ENCODE data around the gene PRSS8. TPM values are rescaled to one million over a fixed set of nuclear protein-coding genes. Genes with fewer than 3 reads are reported as not detected.
A peak's percentile ranks its signal among the peaks of the same experiment; 100 is the strongest.

Gene PRSS8
- total and polyA plus RNA-seq, 2 donors from 2014 or later, result 64.6 to 187 TPM

DNA sequence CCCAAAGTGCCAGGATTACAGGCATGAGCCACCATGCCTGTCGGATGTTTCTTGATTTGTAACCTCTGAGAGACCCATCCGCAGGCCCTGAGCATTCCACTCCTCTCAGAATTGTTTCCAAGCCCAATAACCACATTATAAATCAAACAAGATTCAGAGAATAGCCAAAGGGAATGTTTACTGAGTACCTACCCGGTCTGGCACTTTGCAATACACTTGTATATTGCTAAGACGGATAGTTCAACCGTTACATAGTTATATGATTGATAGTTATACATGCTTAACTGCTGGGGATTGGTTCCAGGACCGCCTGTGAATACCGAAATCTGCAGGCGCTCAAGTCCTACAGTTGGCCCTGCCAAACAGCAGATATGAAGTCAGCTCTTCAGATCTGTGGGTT lies 21.1 kb downstream of the PRSS8 start:
- Histone ChIP-seq H3K4me1 (ENCODE audit: control insufficient read depth in 2 of 3, insufficient read depth in 2 of 3, low read depth in 1 of 3, low read length in 3 of 3) (peaks cover 4 to 21% (median 16%) of the 10 kb centered on the region in 3 donors), H3K27me3 (ENCODE audit: control insufficient read depth, insufficient read depth, low read length) (no peaks in the 10 kb centered on the region), H3K27ac (ENCODE audit: low read depth in 2 of 2, low read length in 2 of 2) (peak overlapping the region in 1 of 2 donors; percentile 1), H3K9ac (ENCODE audit: low read length in 3 of 3) (no peak overlapping the region), H3K4me3 (ENCODE audit: low read length in 3 of 3) (no peak overlapping the region), H3K9me3 (ENCODE audit: control insufficient read depth in 2 of 3, insufficient read depth in 1 of 3, low read length in 3 of 3) (no peaks in the 10 kb centered on the region), H3K36me3 (ENCODE audit: control insufficient read depth in 2 of 3, insufficient read depth in 3 of 3, low read length in 3 of 3) (peaks cover 0 to 18% (median 8%) of the 10 kb centered on the region in 3 donors)
- TF ChIP-seq, protein P1, sequence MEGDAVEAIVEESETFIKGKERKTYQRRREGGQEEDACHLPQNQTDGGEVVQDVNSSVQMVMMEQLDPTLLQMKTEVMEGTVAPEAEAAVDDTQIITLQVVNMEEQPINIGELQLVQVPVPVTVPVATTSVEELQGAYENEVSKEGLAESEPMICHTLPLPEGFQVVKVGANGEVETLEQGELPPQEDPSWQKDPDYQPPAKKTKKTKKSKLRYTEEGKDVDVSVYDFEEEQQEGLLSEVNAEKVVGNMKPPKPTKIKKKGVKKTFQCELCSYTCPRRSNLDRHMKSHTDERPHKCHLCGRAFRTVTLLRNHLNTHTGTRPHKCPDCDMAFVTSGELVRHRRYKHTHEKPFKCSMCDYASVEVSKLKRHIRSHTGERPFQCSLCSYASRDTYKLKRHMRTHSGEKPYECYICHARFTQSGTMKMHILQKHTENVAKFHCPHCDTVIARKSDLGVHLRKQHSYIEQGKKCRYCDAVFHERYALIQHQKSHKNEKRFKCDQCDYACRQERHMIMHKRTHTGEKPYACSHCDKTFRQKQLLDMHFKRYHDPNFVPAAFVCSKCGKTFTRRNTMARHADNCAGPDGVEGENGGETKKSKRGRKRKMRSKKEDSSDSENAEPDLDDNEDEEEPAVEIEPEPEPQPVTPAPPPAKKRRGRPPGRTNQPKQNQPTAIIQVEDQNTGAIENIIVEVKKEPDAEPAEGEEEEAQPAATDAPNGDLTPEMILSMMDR (IDR thresholded peaks at IDR 0.05; ENCODE audit: borderline replicate concordance, extremely low read depth, insufficient read depth), result no peak
- no peak for FAIRE-seq
- no peak for DNase-seq
- intact Hi-C loops (cut with DNase I), result no loop called here

DNA sequence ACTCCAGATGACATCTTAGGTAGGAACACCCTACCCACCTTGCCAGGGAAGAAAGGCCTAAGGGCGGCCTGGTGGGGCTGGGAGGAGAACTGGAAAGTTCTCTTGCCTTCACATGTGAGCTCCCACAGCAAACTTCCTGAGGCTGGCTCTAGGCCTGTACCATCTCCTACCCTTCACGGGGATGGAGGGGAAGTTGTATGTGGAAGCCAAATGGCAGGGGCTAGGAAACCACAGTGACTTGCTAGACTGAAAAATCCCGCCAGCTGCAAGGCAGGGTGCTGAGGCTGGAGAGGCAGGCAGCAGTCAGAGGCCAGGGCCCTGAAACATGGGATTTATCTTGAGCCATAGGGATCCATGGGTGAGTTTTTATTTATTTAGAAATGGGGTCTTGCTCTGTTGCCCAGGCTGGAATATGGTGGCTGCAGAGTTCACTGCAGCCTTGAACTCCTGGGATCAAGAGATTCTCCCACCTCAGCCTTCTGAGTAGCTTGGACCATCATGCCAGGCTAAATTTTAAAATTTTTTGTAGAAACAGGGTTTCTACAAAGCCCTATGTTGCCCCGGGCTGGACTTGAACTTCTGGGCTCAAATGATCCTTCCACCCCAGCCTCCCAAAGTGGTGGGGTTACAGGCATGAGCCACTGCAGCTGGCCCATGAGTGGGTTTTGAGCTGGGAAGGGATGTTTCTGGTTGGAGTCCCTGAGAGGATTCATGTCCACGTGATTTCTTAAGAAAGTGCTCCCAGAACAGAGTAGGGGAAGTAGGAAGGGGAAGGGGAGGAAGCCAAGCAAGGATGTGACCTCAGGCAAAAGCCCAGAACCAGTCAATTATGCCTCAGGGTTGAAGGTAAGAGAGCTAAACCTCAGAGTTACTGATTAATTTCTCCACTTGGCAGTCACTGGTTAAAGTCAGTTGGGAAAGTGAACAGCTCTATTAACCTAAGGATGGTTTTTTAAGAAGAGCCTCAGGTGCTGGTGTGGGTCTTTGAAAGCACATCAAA lies 22.1 kb downstream of the PRSS8 start:
- H3K9me3 ChIP-seq (ENCODE audit: control insufficient read depth in 2 of 3, insufficient read depth in 1 of 3, low read length in 3 of 3), result no peaks in the 10 kb centered on the region
- no peak for FAIRE-seq
- H3K27ac ChIP-seq (ENCODE audit: low read depth in 2 of 2, low read length in 2 of 2), result peak overlapping the region; percentile 54 to 73
- H3K4me1 ChIP-seq (ENCODE audit: control insufficient read depth in 2 of 3, insufficient read depth in 2 of 3, low read depth in 1 of 3, low read length in 3 of 3), result peaks cover 2 to 17% (median 15%) of the 10 kb centered on the region in 3 donors
- TF ChIP-seq, protein P1 (IDR thresholded peaks at IDR 0.05; ENCODE audit: borderline replicate concordance, extremely low read depth, insufficient read depth), result no peak
- peaks cover 0 to 19% (median 8%) of the 10 kb centered on the region in 3 donors for H3K36me3 ChIP-seq (ENCODE audit: control insufficient read depth in 2 of 3, insufficient read depth in 3 of 3, low read length in 3 of 3)
- DNase-seq, result peak in 1 of 5 donors; percentile 70
- H3K4me3 ChIP-seq (ENCODE audit: low read length in 3 of 3), result no peak overlapping the region
- peak overlapping the region in 1 of 3 donors; percentile 23 for H3K9ac ChIP-seq (ENCODE audit: low read length in 3 of 3)
- no peaks in the 10 kb centered on the region for H3K27me3 ChIP-seq (ENCODE audit: control insufficient read depth, insufficient read depth, low read length)
- intact Hi-C loops (cut with DNase I), result no loop called here

DNA sequence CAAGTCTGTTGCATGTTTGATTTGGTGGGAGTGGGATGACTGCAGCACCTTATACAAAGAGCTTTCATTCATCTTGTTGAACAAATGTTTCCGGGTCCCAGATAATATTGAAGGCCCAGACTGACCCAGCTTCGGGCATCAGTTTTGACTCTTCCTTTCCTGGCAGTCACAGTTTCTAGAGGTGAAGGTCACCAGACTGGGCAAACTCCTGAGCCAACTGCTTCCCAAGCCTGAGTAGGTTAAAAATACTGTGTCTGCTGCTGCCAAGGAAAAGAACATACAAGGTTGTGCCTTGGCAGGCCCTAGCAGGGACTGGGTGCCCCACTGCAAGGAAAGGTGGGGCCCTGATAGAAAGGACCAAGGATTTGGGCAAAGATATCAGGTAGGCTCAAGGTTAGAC lies 22.8 kb downstream of the PRSS8 start:
- intact Hi-C loops (cut with DNase I), result no loop called here
- Histone ChIP-seq H3K9me3 (ENCODE audit: control insufficient read depth in 2 of 3, insufficient read depth in 1 of 3, low read length in 3 of 3) (no peaks in the 10 kb centered on the region), H3K9ac (ENCODE audit: low read length in 3 of 3) (peak overlapping the region in 1 of 3 donors; percentile 4), H3K4me3 (ENCODE audit: low read length in 3 of 3) (no peak overlapping the region), H3K36me3 (ENCODE audit: control insufficient read depth in 2 of 3, insufficient read depth in 3 of 3, low read length in 3 of 3) (peaks cover 0 to 19% (median 8%) of the 10 kb centered on the region in 3 donors), H3K27ac (ENCODE audit: low read depth in 2 of 2, low read length in 2 of 2) (peak overlapping the region; percentile 54 to 73), H3K27me3 (ENCODE audit: control insufficient read depth, insufficient read depth, low read length) (no peaks in the 10 kb centered on the region), H3K4me1 (ENCODE audit: control insufficient read depth in 2 of 3, insufficient read depth in 2 of 3, low read depth in 1 of 3, low read length in 3 of 3) (peaks cover 0 to 16% (median 12%) of the 10 kb centered on the region in 3 donors)
- TF ChIP-seq, protein P1 (IDR thresholded peaks at IDR 0.05; ENCODE audit: borderline replicate concordance, extremely low read depth, insufficient read depth), result no peak
- DNase-seq (no peak), FAIRE-seq (no peak)

Data from kidney (tissue), 14 donors.